Natural killer cell treated with Interleukin-12 subunit alpha and Interleukin-12 subunit beta and Interleukin-15 and Interleukin-18, amount 100 ng/mL, for 72 hours (primary cell): ENCODE data around the gene M1AP. TPM values are rescaled to one million over a fixed set of nuclear protein-coding genes. Genes with fewer than 3 reads are reported as not detected.

Experiments
- ATAC-seq, 2 donors: fragments of 150-1000 bp; cut with Tn5 transposase in 1 of 2; sonication (Bioruptor Pico), chemical (Tn5 transposase) in 1 of 2; 2 replicates each; pipeline ENCODE4 v1.10.0; 2021
- DNase-seq: peaks from one replicate; pipeline ENCODE4 v3.0.0; 2022; ENCODE audit warnings: low spot score
- H3K27ac Mint-ChIP-seq, 2 donors: 1 replicate in 1 of 2; 2 replicates in 1 of 2; pipeline ENCODE4 v1.8.0; 2022; ENCODE audit warnings: mixed read lengths in 2 of 2, mild to moderate bottlenecking in 1 of 2, moderate library complexity in 1 of 2
- H3K27me3 Mint-ChIP-seq, 2 donors: 1 replicate in 1 of 2; 2 replicates in 1 of 2; pipeline ENCODE4 v1.8.0; 2022; ENCODE audit warnings: mixed read lengths in 2 of 2
- H3K36me3 Mint-ChIP-seq: one replicate; pipeline ENCODE4 v1.8.0; 2022; ENCODE audit warnings: mixed read lengths
- H3K4me1 Mint-ChIP-seq, 2 donors: 1 replicate in 1 of 2; 2 replicates in 1 of 2; pipeline ENCODE4 v1.8.0; 2022; ENCODE audit warnings: low read depth in 2 of 2, mixed read lengths in 2 of 2, mild to moderate bottlenecking in 1 of 2
- H3K4me3 Mint-ChIP-seq: one replicate; pipeline ENCODE4 v1.8.0; 2022; ENCODE audit warnings: mixed read lengths
- H3K9me3 Mint-ChIP-seq: 2 replicates; pipeline ENCODE4 v1.8.0; 2022; ENCODE audit warnings: mixed read lengths
- total RNA-seq, 2 donors: library from RNA; stranded (reverse); gene quantifications; one replicate each; pipeline ENCODE4 v1.2.3, GENCODE V29; 2022

Gene M1AP
- total RNA-seq, 2 donors from 2014 or later, result not detected

GRCh38 chr2:74550231-74550630 lies 97.9 kb downstream of the M1AP start:
- Mint-ChIP-seq H3K27me3 (peaks cover 34 to 48% of the 10 kb centered on the region in 2 donors), H3K4me1 (peaks cover 12 to 19% of the 10 kb centered on the region in 2 donors), H3K4me3 (peak overlapping the region; percentile 31), H3K9me3 (no peaks in the 10 kb centered on the region), H3K36me3 (no peaks in the 10 kb centered on the region), H3K27ac (no peak overlapping the region)
- ATAC-seq, result no peak
- DNase-seq, result peak; percentile 31

- DNase-seq (peak; percentile 56), ATAC-seq (peak; percentile 73 to 80)
- Mint-ChIP-seq H3K4me1 (peaks cover 12 to 19% of the 10 kb centered on the region in 2 donors), H3K4me3 (peak overlapping the region; percentile 31), H3K36me3 (no peaks in the 10 kb centered on the region), H3K27me3 (peaks cover 38 to 58% of the 10 kb centered on the region in 2 donors), H3K27ac (no peak overlapping the region), H3K9me3 (no peaks in the 10 kb centered on the region)
Measured at GRCh38 chr2:74548900-74549826, 99.0 kb downstream of the M1AP start.

- ATAC-seq, result no peak
- H3K27me3 Mint-ChIP-seq, result peaks cover 38 to 59% of the 10 kb centered on the region in 2 donors
Measured at GRCh38 chr2:74548285-74548899, 99.7 kb downstream of the M1AP start.

GRCh38 chr2:74546004-74546403 lies 102.1 kb downstream of the M1AP start:
- H3K9me3 Mint-ChIP-seq, result no peaks in the 10 kb centered on the region
- H3K4me3 Mint-ChIP-seq, result no peak overlapping the region
- H3K36me3 Mint-ChIP-seq, result no peaks in the 10 kb centered on the region
- ATAC-seq (no peak), DNase-seq (no peak)
- H3K27ac Mint-ChIP-seq, result no peak overlapping the region
- H3K4me1 Mint-ChIP-seq, result peaks cover 0 to 3% of the 10 kb centered on the region in 2 donors
- H3K27me3 Mint-ChIP-seq, result peaks cover 41 to 64% of the 10 kb centered on the region in 2 donors

More at GRCh38 chr2:74548285-74548899, 99.7 kb downstream of the M1AP start:
- no peaks in the 10 kb centered on the region for H3K36me3 Mint-ChIP-seq
- H3K9me3 Mint-ChIP-seq, result no peaks in the 10 kb centered on the region
- no peak overlapping the region for H3K27ac Mint-ChIP-seq
- no peak for DNase-seq
- H3K4me3 Mint-ChIP-seq, result peak overlapping the region; percentile 63
- H3K4me1 Mint-ChIP-seq, result peaks cover 12 to 15% of the 10 kb centered on the region in 2 donors

- Mint-ChIP-seq H3K4me3 (no peak overlapping the region), H3K4me1 (peaks cover 0 to 3% of the 10 kb centered on the region in 2 donors), H3K36me3 (no peaks in the 10 kb centered on the region), H3K27ac (no peak overlapping the region), H3K9me3 (no peaks in the 10 kb centered on the region), H3K27me3 (peaks cover 35 to 57% of the 10 kb centered on the region in 2 donors)
- ATAC-seq, result no peak
- DNase-seq, result no peak
Measured at GRCh38 chr2:74544634-74545033, 103.5 kb downstream of the M1AP start.

- Mint-ChIP-seq H3K36me3 (no peaks in the 10 kb centered on the region), H3K27ac (no peak overlapping the region), H3K4me1 (peaks cover 0 to 6% of the 10 kb centered on the region in 2 donors), H3K4me3 (no peak overlapping the region), H3K9me3 (no peaks in the 10 kb centered on the region), H3K27me3 (peaks cover 43 to 65% of the 10 kb centered on the region in 2 donors)
- no peak for ATAC-seq
- no peak for DNase-seq
Measured at GRCh38 chr2:74542978-74543377, 105.2 kb downstream of the M1AP start.

GRCh38 chr2:74540291-74540690 lies 107.8 kb downstream of the M1AP start:
- H3K27me3 Mint-ChIP-seq, result peaks cover 37 to 50% of the 10 kb centered on the region in 2 donors
- H3K4me3 Mint-ChIP-seq, result no peak overlapping the region
- no peak for ATAC-seq
- no peak for DNase-seq
- H3K27ac Mint-ChIP-seq, result no peak overlapping the region
- H3K36me3 Mint-ChIP-seq, result no peaks in the 10 kb centered on the region
- no peaks in the 10 kb centered on the region for H3K9me3 Mint-ChIP-seq
- H3K4me1 Mint-ChIP-seq, result peaks cover 0 to 6% of the 10 kb centered on the region in 2 donors

- no peak overlapping the region for H3K27ac Mint-ChIP-seq
- no peaks in the 10 kb centered on the region for H3K9me3 Mint-ChIP-seq
- peaks cover 33 to 39% of the 10 kb centered on the region in 2 donors for H3K27me3 Mint-ChIP-seq
- H3K4me3 Mint-ChIP-seq, result no peak overlapping the region
- no peaks in the 10 kb centered on the region for H3K36me3 Mint-ChIP-seq
- no peak for ATAC-seq
- DNase-seq, result no peak
- peaks cover 0 to 6% of the 10 kb centered on the region in 2 donors for H3K4me1 Mint-ChIP-seq
Measured at GRCh38 chr2:74538881-74539339, 109.2 kb downstream of the M1AP start.

GRCh38 chr2:74537140-74537539 lies 111.0 kb downstream of the M1AP start:
- DNase-seq, result no peak
- peaks cover 24 to 26% of the 10 kb centered on the region in 2 donors for H3K27me3 Mint-ChIP-seq
- H3K4me1 Mint-ChIP-seq, result peaks cover 6 to 15% of the 10 kb centered on the region in 2 donors
- H3K4me3 Mint-ChIP-seq, result no peak overlapping the region
- peaks cover 4% of the 10 kb centered on the region for H3K36me3 Mint-ChIP-seq
- no peak for ATAC-seq
- H3K27ac Mint-ChIP-seq, result peak overlapping the region in 1 of 2 donors; percentile 3
- no peaks in the 10 kb centered on the region for H3K9me3 Mint-ChIP-seq

- Mint-ChIP-seq H3K27me3 (peaks cover 24% of the 10 kb centered on the region in 2 donors), H3K9me3 (no peaks in the 10 kb centered on the region), H3K4me3 (no peak overlapping the region), H3K4me1 (peaks cover 14 to 22% of the 10 kb centered on the region in 2 donors), H3K27ac (peak overlapping the region in 1 of 2 donors; percentile 3), H3K36me3 (peaks cover 7% of the 10 kb centered on the region)
- ATAC-seq (peak in 1 of 2 donors; percentile 18), DNase-seq (no peak)
Measured at GRCh38 chr2:74536166-74536950, 111.8 kb downstream of the M1AP start.

GRCh38 chr2:74535440-74535965 lies 112.6 kb downstream of the M1AP start:
- H3K4me3 Mint-ChIP-seq, result no peak overlapping the region
- H3K27me3 Mint-ChIP-seq, result peaks cover 24% of the 10 kb centered on the region in 2 donors
- H3K36me3 Mint-ChIP-seq, result peaks cover 7% of the 10 kb centered on the region
- H3K27ac Mint-ChIP-seq, result no peak overlapping the region
- ATAC-seq (no peak), DNase-seq (no peak)
- no peaks in the 10 kb centered on the region for H3K9me3 Mint-ChIP-seq
- peaks cover 22 to 30% of the 10 kb centered on the region in 2 donors for H3K4me1 Mint-ChIP-seq

- Mint-ChIP-seq H3K27ac (no peak overlapping the region), H3K4me3 (no peak overlapping the region), H3K4me1 (peaks cover 24 to 30% of the 10 kb centered on the region in 2 donors), H3K27me3 (peaks cover 23 to 24% of the 10 kb centered on the region in 2 donors), H3K9me3 (no peaks in the 10 kb centered on the region), H3K36me3 (peaks cover 7% of the 10 kb centered on the region)
- no peak for DNase-seq
- no peak for ATAC-seq
Measured at GRCh38 chr2:74534411-74534810, 113.7 kb downstream of the M1AP start.

- H3K27ac Mint-ChIP-seq, result no peak overlapping the region
- H3K36me3 Mint-ChIP-seq, result peaks cover 13% of the 10 kb centered on the region
- ATAC-seq (no peak), DNase-seq (no peak)
- H3K9me3 Mint-ChIP-seq, result no peaks in the 10 kb centered on the region
- peaks cover 14 to 15% of the 10 kb centered on the region in 2 donors for H3K27me3 Mint-ChIP-seq
- H3K4me3 Mint-ChIP-seq, result no peak overlapping the region
- peaks cover 31 to 32% of the 10 kb centered on the region in 2 donors for H3K4me1 Mint-ChIP-seq
Measured at GRCh38 chr2:74533464-74533863, 114.7 kb downstream of the M1AP start.
